Endodermal cell (in vitro differentiated cells): ENCODE results near the gene SLC9A5. TPM values are rescaled to one million over a fixed set of nuclear protein-coding genes. Genes with fewer than 3 reads are reported as not detected.

Experiments used
- DNase-seq: peaks from one replicate; pipeline ENCODE4 v3.0.0-alpha.2; 2017
- H3K27ac ChIP-seq: 2 replicates; pipeline ENCODE4 v1.5.1; 2013; ENCODE audit warnings: mild to moderate bottlenecking, low read depth, low read length, moderate library complexity
- H3K27me3 ChIP-seq: 2 replicates; pipeline ENCODE4 v1.6.1; 2013; ENCODE audit warnings: mild to moderate bottlenecking, low read length, moderate library complexity; ENCODE audit not compliant: insufficient read depth, control insufficient read depth, poor library complexity, severe bottlenecking
- H3K36me3 ChIP-seq: 2 replicates; pipeline ENCODE4 v1.7.0; 2013; ENCODE audit warnings: mild to moderate bottlenecking, low read length, moderate library complexity; ENCODE audit not compliant: control insufficient read depth, insufficient read depth
- H3K4me1 ChIP-seq: one replicate; pipeline ENCODE4 v1.7.0; 2013; ENCODE audit warnings: low read length; ENCODE audit not compliant: control insufficient read depth, insufficient read depth
- H3K4me3 ChIP-seq: 2 replicates; pipeline ENCODE4 v1.5.1; 2013; ENCODE audit warnings: mild to moderate bottlenecking, low read length, moderate library complexity
- H3K9ac ChIP-seq: 2 replicates; pipeline ENCODE4 v1.6.1; 2013; ENCODE audit warnings: mild to moderate bottlenecking, low read length, moderate library complexity; ENCODE audit not compliant: poor library complexity, severe bottlenecking; ENCODE audit errors: extremely low read depth
- H3K9me3 ChIP-seq: 2 replicates; pipeline ENCODE4 v1.6.1; 2013; ENCODE audit warnings: mild to moderate bottlenecking, low read length, moderate library complexity; ENCODE audit not compliant: control insufficient read depth
- H3K27ac Mint-ChIP-seq: 2 replicates; pipeline ENCODE4 v1.8.0; 2020; ENCODE audit warnings: mixed read lengths
- H3K27me3 Mint-ChIP-seq: 2 replicates; pipeline ENCODE4 v1.8.0; 2021; ENCODE audit warnings: mild to moderate bottlenecking, mixed read lengths; ENCODE audit not compliant: insufficient read depth
- H3K36me3 Mint-ChIP-seq: 2 replicates; pipeline ENCODE4 v1.8.0; 2020; ENCODE audit warnings: low read depth, mixed read lengths
- H3K4me1 Mint-ChIP-seq: 2 replicates; pipeline ENCODE4 v1.8.0; 2020; ENCODE audit warnings: mixed read lengths
- H3K4me3 Mint-ChIP-seq: 2 replicates; pipeline ENCODE4 v1.8.0; 2020; ENCODE audit warnings: mild to moderate bottlenecking, moderate library complexity, mixed read lengths
- H3K9me3 Mint-ChIP-seq: 2 replicates; pipeline ENCODE4 v1.8.0; 2020; ENCODE audit warnings: mild to moderate bottlenecking, mixed read lengths
- whole genome bisulfite sequencing, 2 experiments: methylation state at CpG; one replicate each; pipeline versions ENCODE4 v1.1.5 to v1.1.7; 2013; ENCODE audit warnings: missing lambda C conversion rate in 2 of 2, mixed read lengths in 1 of 2; ENCODE audit not compliant: insufficient coverage in 1 of 2, insufficient read length in 1 of 2; 5-methylcytosine and 5-hydroxymethylcytosine counted together
- total RNA-seq, 2 donors: library from RNA; stranded (reverse); fragmentation: NEBNext Ultra II Directional in 1 of 2; extraction: Animal tissue kit (Norgen Biotek cat#: 25700) in 1 of 2; gene quantifications; 2 replicates in 1 of 2; 3 replicates in 1 of 2; pipeline ENCODE4 v1.2.1, GENCODE V29; 2021
- TF ChIP-seq, protein P1 (sequence below): fragments of 200-600 bp; sonication (generic); conservative IDR thresholded peaks from 2 replicates; pipeline ENCODE4 v1.5.0; 2021; ENCODE audit warnings: antibody characterized with exemption, mild to moderate bottlenecking

The SLC9A5 gene
- total RNA-seq, 2 donors from 2014 or later: 8.9 to 9.0 TPM

DNA sequence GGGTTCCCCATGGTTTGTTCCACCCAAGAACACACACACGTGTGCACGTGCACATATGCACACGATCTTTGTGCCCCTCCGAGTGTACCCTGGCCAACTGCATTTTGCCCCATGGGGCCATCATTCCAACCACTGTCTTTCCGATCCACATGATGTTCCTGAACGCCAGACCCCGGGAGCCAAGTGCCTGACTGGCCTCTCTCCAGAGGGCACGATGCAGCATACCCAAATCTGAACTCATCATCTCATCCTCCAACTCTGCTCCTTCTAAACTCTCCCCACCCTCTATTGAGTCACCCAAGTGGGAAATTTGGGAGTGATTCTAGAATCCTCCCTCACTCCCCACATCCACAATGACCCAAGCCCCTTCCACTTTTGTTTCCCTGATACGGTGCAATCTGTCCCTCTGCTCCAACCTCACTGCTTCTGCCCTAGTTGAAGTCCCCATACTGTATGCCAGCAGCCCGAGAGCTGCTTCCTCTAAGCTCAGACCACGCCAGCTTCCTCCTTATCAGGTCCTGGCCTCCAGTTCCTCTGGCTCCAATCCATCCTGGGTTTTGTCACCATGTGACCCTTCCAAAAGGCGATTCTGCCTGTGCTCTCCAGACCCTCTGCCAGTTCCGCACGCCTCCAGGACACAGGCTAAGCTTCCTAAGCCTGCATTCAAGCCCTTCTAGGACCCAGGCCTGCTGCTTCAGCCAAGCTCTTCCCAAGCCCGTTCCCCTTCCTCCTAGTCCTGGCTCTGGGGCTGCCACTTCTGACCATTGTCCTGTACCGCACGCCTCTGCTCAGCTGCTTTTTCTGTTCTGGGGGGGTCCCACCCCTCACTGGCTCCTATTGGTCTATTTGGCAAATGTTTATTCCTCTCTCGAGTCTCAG lies 31.9 kb upstream of the SLC9A5 start:
- 90 to 95% methylated on average over 14 to 18 of the region's 18 CpGs for WGBS, 2 experiments
- H3K9ac ChIP-seq: no peak overlapping the region
- DNase-seq: no peak
- TF ChIP-seq, protein P1, sequence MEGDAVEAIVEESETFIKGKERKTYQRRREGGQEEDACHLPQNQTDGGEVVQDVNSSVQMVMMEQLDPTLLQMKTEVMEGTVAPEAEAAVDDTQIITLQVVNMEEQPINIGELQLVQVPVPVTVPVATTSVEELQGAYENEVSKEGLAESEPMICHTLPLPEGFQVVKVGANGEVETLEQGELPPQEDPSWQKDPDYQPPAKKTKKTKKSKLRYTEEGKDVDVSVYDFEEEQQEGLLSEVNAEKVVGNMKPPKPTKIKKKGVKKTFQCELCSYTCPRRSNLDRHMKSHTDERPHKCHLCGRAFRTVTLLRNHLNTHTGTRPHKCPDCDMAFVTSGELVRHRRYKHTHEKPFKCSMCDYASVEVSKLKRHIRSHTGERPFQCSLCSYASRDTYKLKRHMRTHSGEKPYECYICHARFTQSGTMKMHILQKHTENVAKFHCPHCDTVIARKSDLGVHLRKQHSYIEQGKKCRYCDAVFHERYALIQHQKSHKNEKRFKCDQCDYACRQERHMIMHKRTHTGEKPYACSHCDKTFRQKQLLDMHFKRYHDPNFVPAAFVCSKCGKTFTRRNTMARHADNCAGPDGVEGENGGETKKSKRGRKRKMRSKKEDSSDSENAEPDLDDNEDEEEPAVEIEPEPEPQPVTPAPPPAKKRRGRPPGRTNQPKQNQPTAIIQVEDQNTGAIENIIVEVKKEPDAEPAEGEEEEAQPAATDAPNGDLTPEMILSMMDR: no peak
- H3K4me1 Mint-ChIP-seq: no peaks in the 10 kb centered on the region
- no peak overlapping the region for H3K27ac Mint-ChIP-seq
- peaks cover 61% of the 10 kb centered on the region for H3K27me3 Mint-ChIP-seq
- H3K27ac ChIP-seq: no peak overlapping the region
- no peaks in the 10 kb centered on the region for H3K36me3 ChIP-seq
- H3K9me3 ChIP-seq: no peaks in the 10 kb centered on the region
- no peaks in the 10 kb centered on the region for H3K36me3 Mint-ChIP-seq
- H3K9me3 Mint-ChIP-seq: no peaks in the 10 kb centered on the region
- no peaks in the 10 kb centered on the region for H3K4me1 ChIP-seq
- H3K4me3 ChIP-seq: no peak overlapping the region
- peaks cover 7% of the 10 kb centered on the region for H3K27me3 ChIP-seq
- H3K4me3 Mint-ChIP-seq: no peak overlapping the region

DNA sequence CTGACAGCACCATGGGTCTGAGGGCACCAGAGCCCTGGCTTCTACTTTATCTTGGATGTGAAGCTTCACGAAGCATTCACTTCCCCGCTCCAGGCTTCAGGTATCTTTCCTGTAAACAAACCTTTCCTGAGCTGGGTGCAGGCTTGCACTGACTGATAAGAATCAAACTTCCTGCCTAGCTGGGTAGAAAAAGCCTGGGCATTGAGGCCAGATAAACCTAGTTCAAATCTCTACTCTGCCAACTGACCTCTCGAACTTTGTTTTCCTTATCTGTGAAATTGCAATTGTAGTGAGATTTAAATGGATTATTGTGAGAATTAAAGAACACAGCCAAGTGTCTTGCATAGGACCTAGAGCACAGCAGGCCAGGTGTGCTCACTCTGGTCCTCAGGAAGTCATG lies 24.8 kb upstream of the SLC9A5 start:
- DNase-seq: no peak
- Histone ChIP-seq H3K27ac (no peak overlapping the region), H3K4me3 (no peak overlapping the region), H3K9me3 (no peaks in the 10 kb centered on the region), H3K36me3 (peaks cover 9% of the 10 kb centered on the region), H3K4me1 (peaks cover 3% of the 10 kb centered on the region), H3K27me3 (no peaks in the 10 kb centered on the region), H3K9ac (no peak overlapping the region)
- WGBS, 2 experiments: 78 to 92% methylated on average over 2 to 3 of the region's 3 CpGs
- TF ChIP-seq, protein P1: no peak
- Mint-ChIP-seq H3K27me3 (peaks cover 23% of the 10 kb centered on the region), H3K4me1 (peaks cover 27% of the 10 kb centered on the region), H3K4me3 (no peak overlapping the region), H3K36me3 (peaks cover under 1% of the 10 kb centered on the region), H3K9me3 (no peaks in the 10 kb centered on the region), H3K27ac (no peak overlapping the region)

DNA sequence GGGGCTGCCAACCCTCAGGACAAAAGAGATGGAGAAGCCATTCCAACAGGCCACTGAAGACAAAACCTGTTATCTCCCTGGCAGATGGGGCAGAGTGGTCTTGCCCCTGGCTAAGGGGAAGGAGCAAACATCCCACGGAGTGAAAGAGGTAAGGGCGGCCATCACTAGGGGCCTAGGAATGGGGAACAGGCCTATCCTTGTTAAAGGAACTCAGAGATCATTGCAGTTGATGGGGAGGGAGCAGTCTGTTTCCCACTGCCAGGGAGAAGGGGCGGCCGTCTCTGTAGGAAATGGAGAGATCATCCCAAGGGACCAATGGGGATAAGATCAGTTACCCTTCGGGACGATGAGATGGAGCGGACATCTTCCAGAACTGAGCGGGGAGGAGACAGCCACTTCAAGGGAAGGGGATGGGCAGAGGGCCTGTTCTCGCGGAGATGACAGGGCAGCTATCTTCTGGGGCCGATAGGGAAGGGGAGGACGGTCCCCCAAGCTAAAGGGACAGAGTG lies 22.4 kb upstream of the SLC9A5 start:
- Histone ChIP-seq H3K9ac (no peak overlapping the region), H3K9me3 (no peaks in the 10 kb centered on the region), H3K27me3 (no peaks in the 10 kb centered on the region), H3K36me3 (peaks cover 33% of the 10 kb centered on the region), H3K27ac (no peak overlapping the region), H3K4me3 (peak overlapping the region; percentile 99), H3K4me1 (peaks cover 3% of the 10 kb centered on the region)
- Mint-ChIP-seq H3K27me3 (peaks cover 9% of the 10 kb centered on the region), H3K4me3 (peak overlapping the region; percentile 96), H3K36me3 (peaks cover 23% of the 10 kb centered on the region), H3K4me1 (peaks cover 27% of the 10 kb centered on the region), H3K9me3 (no peaks in the 10 kb centered on the region), H3K27ac (no peak overlapping the region)
- TF ChIP-seq, protein P1: no peak
- no peak for DNase-seq
- 16 to 27% methylated on average over 12 of the region's 12 CpGs for WGBS, 2 experiments
